Breast epithelium (tissue), 4 donors: Measurements from ENCODE around the gene SDSL. TPM values are rescaled to one million over a fixed set of nuclear protein-coding genes. Genes with fewer than 3 reads are reported as not detected.

Experiments used
- DNase-seq, 2 donors: peaks; one replicate each; pipeline ENCODE4 v3.0.0-alpha.2; 2019; ENCODE audit warnings: low spot score in 2 of 2
- H3K27ac ChIP-seq, 2 donors: fragments of 200-600 bp; sonication (generic) in 1 of 2; one replicate each; pipeline ENCODE4 v1.5.1; 2016 to 2019; ENCODE audit warnings: mild to moderate bottlenecking in 1 of 2
- H3K27me3 ChIP-seq, 2 donors: fragments of 200-600 bp; sonication (generic) in 1 of 2; one replicate each; pipeline versions ENCODE4 v1.5.1 to v1.6.0; 2017 to 2019; ENCODE audit warnings: control low read depth in 1 of 2, mild to moderate bottlenecking in 1 of 2
- H3K36me3 ChIP-seq: fragments of 200-600 bp; one replicate; pipeline ENCODE4 v1.5.1; 2019
- H3K4me1 ChIP-seq, 2 donors: fragments of 200-600 bp; sonication (generic); one replicate each; pipeline ENCODE4 v1.5.1; 2016 to 2019; ENCODE audit warnings: control low read depth in 1 of 2
- H3K4me3 ChIP-seq, 3 donors: fragments of 200-600 bp; sonication (generic); 1 replicate in 2 of 3; 2 replicates in 1 of 3; pipeline ENCODE4 v1.5.1; 2016 to 2019; ENCODE audit warnings: mild to moderate bottlenecking in 3 of 3, moderate library complexity in 2 of 3
- H3K9me3 ChIP-seq, 2 donors: fragments of 200-600 bp; sonication (generic) in 1 of 2; one replicate each; pipeline ENCODE4 v1.5.1; 2016 to 2019; ENCODE audit warnings: control low read depth in 1 of 2
- CTCF ChIP-seq, 3 donors: fragments of 450-650 bp; IDR thresholded peaks; one replicate each; pipeline ENCODE4 v1.5.1; 2016 to 2017; ENCODE audit warnings: antibody characterized with exemption in 3 of 3, mild to moderate bottlenecking in 3 of 3, moderate library complexity in 3 of 3
- POLR2A ChIP-seq: fragments of 450-650 bp; IDR thresholded peaks from one replicate; pipeline ENCODE4 v1.6.1; 2016; ENCODE audit warnings: antibody characterized with exemption, mild to moderate bottlenecking, moderate library complexity
- POLR2AphosphoS5 ChIP-seq, 3 donors: sonication (generic); formaldehyde crosslinking; IDR thresholded peaks; one replicate each; pipeline ENCODE4 v1.6.1; 2017; ENCODE audit warnings: antibody characterized with exemption in 3 of 3
- intact Hi-C: fragments of 100-400 bp; cut with DNase I; formaldehyde crosslinking; loops from one replicate; pipeline ENCODE4 v1.15.1; 2023; ENCODE audit warnings: low total_unique reads
- total RNA-seq, 3 donors: library from RNA; depleted of rRNA; stranded (reverse); fragments of >200 nt; gene quantifications; one replicate each; pipeline ENCODE4 v1.1.0, GENCODE V29; 2016

Gene SDSL
- total RNA-seq, 3 donors from 2014 or later: 4.6 to 4.9 (median 4.8) TPM

DNA sequence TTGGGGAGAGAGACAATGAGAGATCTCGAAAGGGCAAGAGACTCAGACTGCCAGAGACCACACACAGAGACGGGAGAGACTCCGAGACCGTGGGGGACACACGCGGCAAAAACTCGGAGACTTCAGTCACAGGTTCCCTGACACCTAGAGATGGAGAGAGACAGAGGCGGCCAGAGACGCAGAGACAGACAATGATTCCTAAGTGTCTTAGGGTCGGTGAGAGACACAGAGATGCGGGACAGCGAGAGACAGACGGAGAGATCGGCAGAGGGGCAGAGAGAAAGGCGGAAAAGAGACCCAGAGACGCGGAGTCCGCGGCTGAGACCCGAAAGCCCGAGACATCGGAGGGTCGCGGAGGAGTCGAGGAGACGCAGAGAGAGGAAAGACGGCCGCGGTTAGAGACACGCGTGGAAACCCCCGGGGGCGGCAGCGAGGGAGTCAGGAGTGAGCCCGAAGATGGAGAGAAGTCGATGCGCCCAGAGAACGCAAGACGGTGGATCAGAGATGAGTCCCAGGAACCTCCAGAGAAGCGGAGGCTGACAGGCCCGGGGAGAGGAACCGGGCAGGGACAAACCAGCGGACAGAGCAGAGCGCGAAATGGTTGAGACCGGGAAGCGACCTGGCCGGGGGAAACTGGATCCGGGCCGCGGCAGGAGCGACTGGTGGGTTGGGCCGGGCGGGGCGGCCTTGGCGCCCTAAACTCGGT lies 41.7 kb downstream of the SDSL start:
- Histone ChIP-seq H3K4me3 (peak overlapping the region; percentile 8 to 62 (median 33)), H3K27ac (no peak overlapping the region), H3K27me3 (peaks cover 20 to 82% of the 10 kb centered on the region in 2 donors), H3K4me1 (peaks cover 13 to 27% of the 10 kb centered on the region in 2 donors), H3K9me3 (no peaks in the 10 kb centered on the region), H3K36me3 (no peaks in the 10 kb centered on the region)
- no peak for TF ChIP-seq CTCF (IDR thresholded peaks at IDR 0.05)
- no peak for TF ChIP-seq POLR2AphosphoS5 (IDR thresholded peaks at IDR 0.05)
- TF ChIP-seq POLR2A: no peak
- intact Hi-C loops: no loop called here
- DNase-seq: no peak

GRCh38 chr12:113464452-113464775 lies 42.2 kb downstream of the SDSL start:
- H3K27ac ChIP-seq: no peak overlapping the region
- no peaks in the 10 kb centered on the region for H3K36me3 ChIP-seq
- H3K4me1 ChIP-seq: peaks cover 13 to 27% of the 10 kb centered on the region in 2 donors
- no peak for DNase-seq
- H3K27me3 ChIP-seq: peaks cover 20 to 84% of the 10 kb centered on the region in 2 donors
- no peak for TF ChIP-seq POLR2AphosphoS5 (IDR thresholded peaks at IDR 0.05)
- TF ChIP-seq POLR2A: no peak
- TF ChIP-seq CTCF (IDR thresholded peaks at IDR 0.05): no peak
- H3K4me3 ChIP-seq: peak overlapping the region; percentile 8 to 62 (median 33)
- intact Hi-C loops: no loop called here
- no peaks in the 10 kb centered on the region for H3K9me3 ChIP-seq

GRCh38 chr12:113464852-113465719 lies 42.9 kb downstream of the SDSL start:
- Histone ChIP-seq H3K4me3 (peak overlapping the region in 2 of 3 donors; percentile 13 to 62), H3K27ac (no peak overlapping the region), H3K36me3 (no peaks in the 10 kb centered on the region), H3K4me1 (peaks cover 13 to 27% of the 10 kb centered on the region in 2 donors), H3K9me3 (no peaks in the 10 kb centered on the region), H3K27me3 (peaks cover 20 to 87% of the 10 kb centered on the region in 2 donors)
- intact Hi-C loops: no loop called here
- TF ChIP-seq CTCF (IDR thresholded peaks at IDR 0.05): no peak
- TF ChIP-seq POLR2AphosphoS5 (IDR thresholded peaks at IDR 0.05): no peak
- TF ChIP-seq POLR2A: no peak
- no peak for DNase-seq

- Histone ChIP-seq H3K9me3 (no peaks in the 10 kb centered on the region), H3K27ac (no peak overlapping the region), H3K4me3 (peak overlapping the region in 1 of 3 donors; percentile 62), H3K4me1 (peaks cover 13 to 27% of the 10 kb centered on the region in 2 donors), H3K27me3 (peaks cover 20 to 95% of the 10 kb centered on the region in 2 donors), H3K36me3 (no peaks in the 10 kb centered on the region)
- intact Hi-C loops: no loop called here
- DNase-seq: no peak
- TF ChIP-seq CTCF (IDR thresholded peaks at IDR 0.05) (no peak), POLR2A (no peak), POLR2AphosphoS5 (IDR thresholded peaks at IDR 0.05) (no peak)
These were observed 43.8 kb downstream of the SDSL start for GRCh38 chr12:113465808-113466453.
